ENCODE results near the gene SYNGR2.

SYNGR2 gene

DNA sequence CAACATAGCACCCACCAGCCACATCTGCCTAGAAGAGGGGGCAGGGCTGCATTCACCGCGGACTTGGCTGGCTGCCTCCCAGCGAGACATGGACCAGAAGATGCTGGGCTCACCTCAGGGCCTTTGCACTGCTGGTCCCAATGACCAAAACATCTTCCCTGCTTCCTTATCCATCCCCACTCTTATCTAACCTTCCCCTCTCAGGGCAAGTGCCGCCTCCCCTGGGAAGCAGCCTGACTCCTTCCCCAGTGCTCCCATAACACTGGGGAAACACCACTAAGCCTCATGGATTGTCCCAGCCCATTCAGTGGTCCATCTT is 45.5 kb upstream of the SYNGR2 start:
- no peak overlapping the region for H3K4me3 ChIP-seq (replicated peaks; ENCODE audit: low read depth, low read length)
- DNase-seq (ENCODE audit: extremely low read depth, low read depth), result no peak
- TF ChIP-seq, protein P1, sequence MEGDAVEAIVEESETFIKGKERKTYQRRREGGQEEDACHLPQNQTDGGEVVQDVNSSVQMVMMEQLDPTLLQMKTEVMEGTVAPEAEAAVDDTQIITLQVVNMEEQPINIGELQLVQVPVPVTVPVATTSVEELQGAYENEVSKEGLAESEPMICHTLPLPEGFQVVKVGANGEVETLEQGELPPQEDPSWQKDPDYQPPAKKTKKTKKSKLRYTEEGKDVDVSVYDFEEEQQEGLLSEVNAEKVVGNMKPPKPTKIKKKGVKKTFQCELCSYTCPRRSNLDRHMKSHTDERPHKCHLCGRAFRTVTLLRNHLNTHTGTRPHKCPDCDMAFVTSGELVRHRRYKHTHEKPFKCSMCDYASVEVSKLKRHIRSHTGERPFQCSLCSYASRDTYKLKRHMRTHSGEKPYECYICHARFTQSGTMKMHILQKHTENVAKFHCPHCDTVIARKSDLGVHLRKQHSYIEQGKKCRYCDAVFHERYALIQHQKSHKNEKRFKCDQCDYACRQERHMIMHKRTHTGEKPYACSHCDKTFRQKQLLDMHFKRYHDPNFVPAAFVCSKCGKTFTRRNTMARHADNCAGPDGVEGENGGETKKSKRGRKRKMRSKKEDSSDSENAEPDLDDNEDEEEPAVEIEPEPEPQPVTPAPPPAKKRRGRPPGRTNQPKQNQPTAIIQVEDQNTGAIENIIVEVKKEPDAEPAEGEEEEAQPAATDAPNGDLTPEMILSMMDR (IDR thresholded peaks at IDR 0.05; ENCODE audit: low read depth, low read length, missing control alignments), result no peak

DNA sequence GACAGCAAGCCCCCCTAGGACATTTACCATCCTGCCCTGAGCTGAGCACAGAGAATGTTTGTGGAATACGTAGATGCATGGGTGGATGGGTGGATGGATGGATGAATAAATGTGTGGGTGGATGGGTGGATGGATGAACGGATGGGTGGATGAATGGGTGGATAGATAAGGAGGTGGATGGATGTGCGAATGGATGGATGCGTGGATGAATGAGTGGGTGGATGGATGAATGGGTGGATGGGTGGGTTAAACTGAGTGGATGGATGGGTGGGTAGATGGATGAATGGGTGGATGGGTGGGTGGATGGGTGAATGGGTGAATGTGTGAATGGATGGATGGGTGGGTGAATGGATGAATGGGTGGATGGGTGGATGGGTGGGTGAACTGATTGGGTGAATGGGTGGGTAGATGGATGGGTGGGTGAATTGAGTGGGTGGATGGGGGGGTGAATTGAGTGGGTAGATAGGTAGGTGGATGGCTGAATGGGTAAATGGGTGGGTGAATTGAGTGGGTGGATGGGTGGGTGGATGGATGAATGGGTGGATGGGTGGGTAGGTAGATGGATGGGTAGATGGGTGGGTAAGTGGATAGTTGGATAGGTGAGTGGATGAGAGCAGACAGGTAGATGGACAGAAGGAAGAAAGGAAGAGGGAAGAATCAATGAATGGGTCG is 45.0 kb upstream of the SYNGR2 start:
- no peak for DNase-seq (ENCODE audit: extremely low read depth, low read depth)
- TF ChIP-seq, protein P1 (IDR thresholded peaks at IDR 0.05; ENCODE audit: low read depth, low read length, missing control alignments), result no peak
- H3K4me3 ChIP-seq (replicated peaks; ENCODE audit: low read depth, low read length), result no peak overlapping the region

DNA sequence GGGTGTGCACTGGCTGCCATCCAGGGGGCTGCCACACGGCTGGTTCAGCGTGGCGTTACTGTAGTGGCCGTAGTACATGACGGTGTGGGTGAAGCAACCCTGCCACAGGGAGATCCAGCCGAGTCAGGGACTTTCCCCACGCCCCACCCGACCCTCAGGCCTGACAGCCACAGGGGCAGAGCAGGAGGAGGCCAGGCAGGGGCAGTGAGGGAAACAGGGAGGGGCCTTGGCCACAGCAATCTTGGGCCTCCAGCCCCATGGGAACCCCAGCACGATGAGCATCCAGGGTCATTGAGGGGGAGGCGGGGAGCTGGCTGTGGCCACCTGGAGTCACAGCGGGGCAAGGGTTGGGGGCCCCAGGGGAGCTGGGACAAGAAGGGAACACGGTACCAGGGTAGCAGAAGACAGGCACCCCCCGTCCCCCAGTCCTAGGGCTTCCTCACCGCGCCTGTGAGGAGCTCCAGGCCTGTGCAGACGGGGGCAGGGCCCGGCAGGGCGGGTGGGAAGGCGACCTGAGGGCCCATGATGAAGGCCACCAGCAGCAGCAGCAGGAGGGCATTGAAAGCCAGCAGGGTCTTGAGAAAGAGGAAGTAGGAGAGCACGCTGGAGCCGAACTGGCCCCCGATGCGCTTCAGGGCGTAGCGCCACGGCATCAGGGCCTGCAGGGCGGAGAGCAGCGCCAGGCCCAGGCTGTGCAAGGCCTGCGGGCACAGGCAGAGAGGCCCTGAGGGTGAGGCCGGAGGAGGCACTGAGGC is 44.1 kb upstream of the SYNGR2 start:
- DNase-seq (ENCODE audit: extremely low read depth, low read depth), result no peak
- no peak overlapping the region for H3K4me3 ChIP-seq (replicated peaks; ENCODE audit: low read depth, low read length)
- TF ChIP-seq, protein P1 (IDR thresholded peaks at IDR 0.05; ENCODE audit: low read depth, low read length, missing control alignments), result no peak

DNA sequence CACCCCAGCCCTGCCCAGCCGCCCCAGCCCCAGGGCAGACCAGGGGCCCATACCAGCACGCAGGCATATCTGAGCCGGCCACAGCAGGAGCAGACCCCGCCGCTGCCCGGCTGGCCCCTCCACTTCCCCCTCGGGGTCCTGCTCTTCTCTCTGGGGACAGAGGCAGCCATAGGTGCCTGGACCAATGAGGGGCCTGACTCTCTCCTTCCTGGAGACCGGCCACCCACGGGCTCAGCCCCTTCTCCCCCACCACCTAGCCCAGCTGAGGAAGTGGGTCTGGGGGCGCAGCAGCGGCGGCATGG is 43.6 kb upstream of the SYNGR2 start:
- no peak overlapping the region for H3K4me3 ChIP-seq (replicated peaks; ENCODE audit: low read depth, low read length)
- TF ChIP-seq, protein P1 (IDR thresholded peaks at IDR 0.05; ENCODE audit: low read depth, low read length, missing control alignments), result no peak
- DNase-seq (ENCODE audit: extremely low read depth, low read depth), result no peak

DNA sequence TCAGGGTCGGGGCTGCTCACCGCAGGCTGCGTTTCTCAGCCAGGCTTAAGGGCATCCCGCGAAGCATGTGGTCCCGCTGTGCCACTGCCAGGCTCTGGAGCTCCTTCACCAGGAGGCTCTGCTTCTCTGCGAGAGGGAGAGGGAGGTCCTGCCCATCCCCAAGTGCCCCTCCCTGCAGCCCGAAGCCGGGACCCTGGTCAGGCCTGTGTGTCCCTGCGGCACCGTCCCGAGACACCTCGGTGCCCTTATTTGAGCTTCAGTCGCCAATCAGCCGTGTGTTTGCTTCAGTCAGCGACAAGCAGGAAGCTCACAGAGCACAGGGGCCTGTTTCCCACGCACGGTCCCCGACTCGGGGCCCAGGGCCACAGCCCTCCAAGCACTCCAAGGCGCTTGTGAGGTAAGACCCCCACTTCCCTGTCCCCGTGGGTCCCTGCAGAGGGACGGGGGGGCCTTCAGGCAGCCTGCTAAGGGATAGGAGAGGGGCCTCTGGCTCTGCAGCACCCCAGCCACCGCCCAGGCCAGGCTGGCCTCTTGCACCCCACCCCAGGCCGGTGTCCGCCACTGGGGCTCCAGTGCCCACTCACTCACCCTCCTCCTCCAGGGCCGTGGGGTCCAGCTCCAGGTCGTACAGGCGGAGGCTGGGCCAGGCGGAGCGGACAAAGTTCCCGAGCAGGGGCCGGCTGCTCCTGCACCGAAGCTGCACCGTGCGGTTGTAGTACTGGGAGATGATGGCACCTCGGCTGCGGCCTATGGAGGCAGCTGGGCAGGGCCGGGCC is 43.1 kb upstream of the SYNGR2 start:
- H3K4me3 ChIP-seq (replicated peaks; ENCODE audit: low read depth, low read length), result no peak overlapping the region
- TF ChIP-seq, protein P1 (IDR thresholded peaks at IDR 0.05; ENCODE audit: low read depth, low read length, missing control alignments), result no peak
- no peak for DNase-seq (ENCODE audit: extremely low read depth, low read depth)

DNA sequence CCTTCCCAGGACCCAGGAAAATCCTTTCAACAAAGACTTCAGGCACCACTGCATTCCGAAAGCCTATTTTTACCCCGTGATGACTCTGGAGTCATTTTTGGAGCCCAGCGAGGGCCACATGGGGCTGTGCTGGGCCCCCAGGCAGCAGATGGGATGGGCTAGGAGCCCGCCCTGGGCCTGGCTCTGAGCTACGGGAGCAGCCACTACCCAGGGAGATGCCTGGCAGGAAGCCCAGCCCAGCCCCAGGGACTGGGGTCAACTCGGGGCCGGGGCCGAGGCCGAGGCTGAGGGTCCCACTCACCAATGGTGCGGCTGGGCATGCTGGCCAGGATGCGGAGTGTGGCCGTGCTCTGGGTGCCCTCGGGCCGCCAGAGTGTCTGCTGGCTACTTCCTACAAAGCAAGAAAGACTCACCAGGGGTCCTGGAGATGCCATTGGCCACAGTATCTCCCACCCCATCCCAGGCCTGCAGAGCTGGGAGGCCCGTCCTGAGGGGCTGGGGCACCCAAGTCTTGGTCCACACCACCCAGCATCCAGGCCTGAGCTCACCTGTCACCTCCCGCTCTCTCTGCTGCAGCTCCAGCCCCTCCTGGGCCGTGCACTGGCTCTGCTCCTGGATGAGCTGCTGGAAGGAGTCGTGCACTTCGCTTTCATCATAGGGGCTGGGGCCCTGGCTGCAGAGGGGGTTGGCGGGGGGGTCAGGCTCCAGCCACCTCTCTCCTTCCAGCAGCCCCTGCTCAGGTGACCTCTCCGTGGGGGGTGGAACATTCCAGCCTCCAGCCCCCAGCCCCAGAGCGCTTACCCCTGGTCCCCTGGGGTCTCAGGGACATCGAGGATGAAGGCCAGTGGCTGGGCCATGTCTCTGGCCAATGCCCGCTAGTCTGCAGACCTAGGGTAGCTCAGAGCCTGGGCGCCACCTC is 42.1 kb upstream of the SYNGR2 start:
- no peak overlapping the region for H3K4me3 ChIP-seq (replicated peaks; ENCODE audit: low read depth, low read length)
- TF ChIP-seq, protein P1 (IDR thresholded peaks at IDR 0.05; ENCODE audit: low read depth, low read length, missing control alignments), result no peak

More for the DNA sequence above, 42.1 kb upstream of the SYNGR2 start:
- no peak for DNase-seq (ENCODE audit: extremely low read depth, low read depth)
